H1 (cell line): ENCODE results near the gene GNB3. TPM values are rescaled to one million over a fixed set of nuclear protein-coding genes. Genes with fewer than 3 reads are reported as not detected.

Experiments used
- CTCF ChIA-PET: fragments of 300-600 bp; sonication (Branson Sonifier 250); formaldehyde crosslinking; loops from one replicate; lab custom pipeline; 2021; ENCODE audit not compliant: partially characterized antibody; lab: Charles Lee
- POLR2A ChIA-PET: fragments of 300-600 bp; sonication (Branson Sonifier 250); formaldehyde crosslinking; loops from one replicate; lab custom pipeline; 2021; ENCODE audit warnings: inconsistent platforms; ENCODE audit not compliant: partially characterized antibody; lab: Charles Lee
- DNase-seq, 2 experiments: peaks; one replicate each; pipeline versions ENCODE4 v3.0.0 to v3.0.0-alpha.2; 2010 to 2022; ENCODE audit warnings: low spot score in 2 of 2, low read depth in 1 of 2, mixed read lengths in 1 of 2
- FAIRE-seq: peaks from 2 replicates; lab custom pipeline; 2011; peaks lifted over from hg19 to GRCh38; lab: Jason Lieb, UNC
- H2AFZ ChIP-seq: 2 replicates; pipeline ENCODE4 v1.8.1; 2012; ENCODE audit warnings: low read length, inconsistent platforms
- H2AK5ac ChIP-seq: 2 replicates; pipeline ENCODE4 v1.6.1; 2013; ENCODE audit warnings: low read depth, low read length
- H2BK120ac ChIP-seq: replicated peaks from 2 replicates; pipeline ENCODE3; 2013; ENCODE audit warnings: low read depth, low read length, inconsistent platforms
- H2BK12ac ChIP-seq: 2 replicates; pipeline ENCODE4 v1.6.1; 2013; ENCODE audit warnings: low read depth, low read length
- H2BK15ac ChIP-seq: 2 replicates; pipeline ENCODE4 v1.6.1; 2013; ENCODE audit warnings: low read length
- H2BK20ac ChIP-seq: 2 replicates; pipeline ENCODE4 v1.6.1; 2013; ENCODE audit warnings: low read length
- H2BK5ac ChIP-seq: 2 replicates; pipeline ENCODE4 v1.6.1; 2013; ENCODE audit warnings: low read depth, low read length
- H3K14ac ChIP-seq: 2 replicates; pipeline ENCODE4 v1.6.1; 2013; ENCODE audit warnings: inconsistent platforms; ENCODE audit not compliant: insufficient read length
- H3K18ac ChIP-seq: 2 replicates; pipeline ENCODE4 v1.6.1; 2013; ENCODE audit warnings: low read length; ENCODE audit errors: extremely low read depth
- H3K23ac ChIP-seq: 2 replicates; pipeline ENCODE4 v1.6.1; 2013; ENCODE audit warnings: inconsistent platforms; ENCODE audit not compliant: insufficient read length
- H3K23me2 ChIP-seq: 2 replicates; pipeline ENCODE4 v1.6.1; 2013; ENCODE audit warnings: low read depth, low read length
- H3K27ac ChIP-seq: 2 replicates; pipeline ENCODE4 v1.6.1; 2011; ENCODE audit warnings: low read depth, low read length, inconsistent platforms
- H3K27me3 ChIP-seq, 4 experiments: replicated peaks in 1 of 4; 1 replicate in 1 of 4; 2 replicates in 3 of 4; pipeline versions ENCODE4 v1.6.1 to v1.8.1; 2011 to 2013; ENCODE audit warnings: low read length in 3 of 4, mild to moderate bottlenecking in 3 of 4, inconsistent platforms in 2 of 4, mixed read lengths in 2 of 4, moderate library complexity in 1 of 4; ENCODE audit not compliant: control insufficient read depth in 3 of 4, insufficient read depth in 3 of 4; ENCODE audit errors: extremely low read depth in 1 of 4
- H3K36me3 ChIP-seq, 4 experiments: 2 replicates each; pipeline versions ENCODE4 v1.6.1 to v1.8.1; 2011 to 2013; ENCODE audit warnings: mild to moderate bottlenecking in 4 of 4, low read length in 3 of 4, moderate library complexity in 2 of 4, control low read depth in 1 of 4, inconsistent platforms in 1 of 4; ENCODE audit not compliant: insufficient read depth in 4 of 4, control insufficient read depth in 2 of 4
- H3K4ac ChIP-seq: replicated peaks from 2 replicates; pipeline ENCODE3; 2013; ENCODE audit warnings: low read length, low read depth, mixed read lengths, inconsistent platforms; ENCODE audit not compliant: insufficient read length
- H3K4me1 ChIP-seq, 4 experiments: replicated peaks in 1 of 4; 1 replicate in 1 of 4; 2 replicates in 3 of 4; pipeline versions ENCODE4 v1.6.1 to v1.8.1; 2011 to 2013; ENCODE audit warnings: low read length in 3 of 4, inconsistent platforms in 2 of 4, mixed read lengths in 1 of 4; ENCODE audit not compliant: insufficient read depth in 4 of 4, control insufficient read depth in 3 of 4
- H3K4me2 ChIP-seq, 2 experiments: 2 replicates each; pipeline versions ENCODE4 v1.6.1 to v1.8.1; 2011 to 2013; ENCODE audit warnings: low read depth in 2 of 2, low read length in 2 of 2, control low read depth in 1 of 2, inconsistent platforms in 1 of 2, mild to moderate bottlenecking in 1 of 2; ENCODE audit not compliant: insufficient read depth in 1 of 2
- H3K4me3 ChIP-seq, 4 experiments: fragments of 200-600, 300-600 bp in 1 of 4; sonication (generic), shearing (Covaris generic), sonication (Bioruptor Twin) in 1 of 4; 2 replicates each; pipeline versions ENCODE4 v1.5.1 to v1.8.1; 2011 to 2016; ENCODE audit warnings: low read length in 4 of 4, low read depth in 3 of 4, control low read depth in 2 of 4, inconsistent platforms in 2 of 4, mild to moderate bottlenecking in 2 of 4, mixed read lengths in 1 of 4, moderate library complexity in 1 of 4; ENCODE audit not compliant: insufficient read depth in 2 of 4; ENCODE audit errors: extremely low read depth in 1 of 4
- H3K56ac ChIP-seq: replicated peaks from 2 replicates; pipeline ENCODE3; 2013; ENCODE audit warnings: low read depth, mild to moderate bottlenecking, mixed read lengths, low read length, inconsistent platforms; ENCODE audit not compliant: insufficient read length
- H3K79me1 ChIP-seq: 2 replicates; pipeline ENCODE4 v1.6.1; 2013; ENCODE audit warnings: low read depth, low read length, control low read depth
- H3K79me2 ChIP-seq, 2 experiments: 2 replicates each; pipeline versions ENCODE4 v1.6.1 to v1.8.1; 2012 to 2013; ENCODE audit warnings: low read length in 2 of 2, mild to moderate bottlenecking in 2 of 2, inconsistent platforms in 1 of 2; ENCODE audit not compliant: insufficient read depth in 2 of 2, control insufficient read depth in 1 of 2
- H3K9ac ChIP-seq, 4 experiments: replicated peaks in 1 of 4; 1 replicate in 1 of 4; 2 replicates in 3 of 4; pipeline versions ENCODE4 v1.6.1 to v1.8.1; 2011 to 2013; ENCODE audit warnings: low read depth in 3 of 4, low read length in 3 of 4, control low read depth in 2 of 4, mild to moderate bottlenecking in 2 of 4, moderate library complexity in 2 of 4, inconsistent platforms in 1 of 4; ENCODE audit errors: extremely low read depth in 1 of 4
- H3K9me3 ChIP-seq, 2 experiments: 2 replicates each; pipeline versions ENCODE4 v1.6.1 to v1.8.1; 2012 to 2013; ENCODE audit warnings: mild to moderate bottlenecking in 2 of 2, moderate library complexity in 2 of 2, control low read depth in 1 of 2, inconsistent platforms in 1 of 2, low read depth in 1 of 2, low read length in 1 of 2, mixed read lengths in 1 of 2; ENCODE audit not compliant: insufficient read depth in 2 of 2
- H4K20me1 ChIP-seq, 2 experiments: replicated peaks in 1 of 2; 2 replicates each; pipeline versions ENCODE3 to v1.8.1; 2011 to 2013; ENCODE audit warnings: inconsistent platforms in 2 of 2, low read length in 2 of 2, mild to moderate bottlenecking in 1 of 2; ENCODE audit not compliant: insufficient read depth in 2 of 2, control insufficient read depth in 1 of 2
- H4K5ac ChIP-seq: 2 replicates; pipeline ENCODE4 v1.6.1; 2013; ENCODE audit warnings: low read length, low read depth, mixed read lengths, inconsistent platforms; ENCODE audit not compliant: insufficient read length
- H4K8ac ChIP-seq: 2 replicates; pipeline ENCODE4 v1.8.0; 2013; ENCODE audit warnings: mild to moderate bottlenecking, moderate library complexity, low read length, inconsistent platforms; ENCODE audit not compliant: insufficient read depth; ENCODE audit errors: extremely low read depth
- H4K91ac ChIP-seq: replicated peaks from 2 replicates; pipeline ENCODE3; 2013; ENCODE audit warnings: low read length, mixed read lengths, inconsistent platforms; ENCODE audit not compliant: insufficient read length
- ASH2L ChIP-seq: fragments of 200-600, 300-600 bp; sonication (generic); IDR thresholded peaks from one replicate; pipeline ENCODE4 v1.7.1; 2017; ENCODE audit warnings: low read length
- BCL11A ChIP-seq, 2 experiments: IDR thresholded peaks; one replicate each; pipeline ENCODE4 v1.6.1; 2011; ENCODE audit warnings: low read depth in 2 of 2, low read length in 2 of 2, mild to moderate bottlenecking in 2 of 2
- CBX8 ChIP-seq: fragments of 300-800, 300-1000 bp; sonication (generic); IDR thresholded peaks from 2 replicates; pipeline ENCODE4 v1.7.1; 2016; ENCODE audit warnings: low read depth, low read length, borderline replicate concordance
- CEBPB ChIP-seq: IDR thresholded peaks from 2 replicates; pipeline ENCODE4 v1.6.1; 2012; ENCODE audit warnings: low read depth, low read length
- EGR1 ChIP-seq: IDR thresholded peaks from 2 replicates; pipeline ENCODE4 v1.6.1; 2011; ENCODE audit warnings: low read depth, low read length, borderline replicate concordance
- GTF2F1 ChIP-seq: IDR thresholded peaks from 2 replicates; pipeline ENCODE4 v1.6.1; 2012; ENCODE audit warnings: low read depth, low read length, improper control_type of control experiment, borderline replicate concordance
- SUZ12 ChIP-seq: fragments of 200-600 bp; sonication (generic); IDR thresholded peaks from 2 replicates; pipeline ENCODE4 v1.6.1; 2012; ENCODE audit warnings: mild to moderate bottlenecking, inconsistent platforms, low read length, moderate library complexity, mixed read lengths
- TAF1 ChIP-seq: IDR thresholded peaks from 2 replicates; pipeline ENCODE4 v1.6.1; 2011; ENCODE audit warnings: mild to moderate bottlenecking, low read depth, low read length
- YY1 ChIP-seq: IDR thresholded peaks from 2 replicates; pipeline ENCODE4 v1.6.1; 2011; ENCODE audit warnings: low read depth, mild to moderate bottlenecking, low read length
- WGBS, 2 experiments: shearing (Covaris generic) in 1 of 2; methylation state at CpG; one replicate each; pipeline versions ENCODE4 v1.1.6 to v1.1.7; 2013 to 2015; ENCODE audit warnings: low lambda C conversion rate in 2 of 2, mixed read lengths in 2 of 2, inconsistent platforms in 1 of 2, low coverage in 1 of 2, missing lambda C conversion rate in 1 of 2; ENCODE audit not compliant: insufficient replicate concordance in 2 of 2, insufficient coverage in 1 of 2, insufficient read length in 1 of 2; ENCODE audit errors: extremely low coverage in 1 of 2, missing lambda C conversion rate in 1 of 2; 5-methylcytosine and 5-hydroxymethylcytosine counted together
- polyA plus RNA-seq, 7 experiments: library from polyadenylated mRNA; depleted of rRNA in 3 of 7; stranded (reverse) in 5 of 7; unstranded in 2 of 7; fragments of >200 nt in 5 of 7; fragments of 200-250 nt in 2 of 7; gene quantifications; 1 replicate in 5 of 7; 2 replicates in 1 of 7; 4 replicates in 1 of 7; pipeline versions ENCODE4 v1.2.1 to v1.2.3, GENCODE V29; 2011 to 2013; ENCODE audit warnings: missing spikeins in 2 of 7, mixed read lengths in 2 of 7
- total RNA-seq: library from RNA; stranded (reverse); fragmentation: NEBNext Ultra II Directional; extraction: Animal tissue kit (Norgen Biotek cat#: 25700); gene quantifications from 2 replicates; pipeline ENCODE4 v1.2.1, GENCODE V29; 2021
- TF ChIP-seq, protein P1 (sequence below): IDR thresholded peaks from 2 replicates; pipeline ENCODE4 v1.6.1; 2011; ENCODE audit warnings: low read depth, mild to moderate bottlenecking, low read length; ENCODE audit not compliant: insufficient read depth

GNB3 gene
- total and polyA plus RNA-seq, 2 of the 8 experiments (the other 6 are each of a cell fraction or from before 2014, with no cell fraction given): 9.9 TPM

DNA sequence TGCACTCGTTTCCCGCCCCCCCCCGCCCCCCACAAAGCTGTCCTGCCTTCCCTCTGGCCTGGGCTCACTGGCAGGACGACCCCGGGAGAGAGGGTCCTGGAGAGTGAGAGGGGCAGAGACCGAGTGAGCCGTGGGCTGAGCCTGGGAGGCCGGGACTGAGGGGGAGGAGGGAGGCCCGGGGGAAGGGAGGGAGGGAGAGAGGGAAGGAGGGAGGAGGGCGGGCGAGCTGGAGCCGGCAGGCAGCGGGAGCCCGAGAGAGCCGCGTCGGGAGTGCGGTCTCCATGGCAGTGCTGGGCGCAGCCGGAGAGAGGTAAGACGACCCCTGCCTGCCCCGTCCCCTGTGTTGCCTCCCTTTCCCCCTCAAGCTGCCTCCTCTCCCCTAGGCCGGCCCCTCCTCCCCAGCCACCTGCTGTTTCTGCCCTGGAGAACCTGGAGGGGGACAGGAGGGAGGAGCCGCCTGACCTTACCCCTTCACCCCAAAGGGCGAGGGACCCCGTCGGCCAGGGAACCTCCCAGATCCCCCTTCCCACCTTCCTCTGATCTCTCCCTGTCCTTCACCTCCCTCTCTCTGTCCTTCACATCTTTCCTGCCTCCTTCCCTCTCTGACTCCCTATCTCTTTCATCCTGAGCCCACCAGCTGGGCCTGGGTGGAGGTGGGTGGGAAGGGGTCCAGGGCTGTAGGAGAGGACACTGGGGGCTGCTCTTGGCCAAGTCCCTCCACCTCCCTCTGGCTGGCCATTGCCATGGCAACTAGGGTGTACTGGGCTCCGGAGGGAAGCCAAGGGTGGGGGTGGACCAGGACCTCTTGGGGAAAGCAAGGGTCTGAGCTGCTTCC is 18.9 kb upstream of the GNB3 start, which contains the start of gene GPR162:
Gene GPR162 (plus strand): TSS at position 231 of the 835 bp plus-strand sequence. CDS start 2,078 bp downstream, outside the sequence.
- Histone ChIP-seq H3K9me3 (no peaks in the 10 kb centered on the region), H2BK15ac (peak within 1 kb of the TSS; percentile 100), H3K4me3 (peak within 1 kb of the TSS; percentile 53 to 72 (median 60)), H2BK12ac (peak within 1 kb of the TSS; percentile 84; the same call in 1 of the 2 replicates), H3K9ac (peak within 1 kb of the TSS in 2 of 4 experiments; percentile 40 to 61; a peak in 6 of 7 replicates), H2AFZ (0 out of 2 replicates have a peak within 1 kb of the TSS, but pooled peaks have one; percentile 6), H3K23me2 (peaks cover 28% of the 10 kb centered on the region), H3K4me1 (peaks cover 4 to 59% (median 35%) of the 10 kb centered on the region in 4 experiments), H4K8ac (no peak within 1 kb of the TSS; the same call in 1 of the 2 replicates), H3K27ac (no peak within 1 kb of the TSS; the same call in 1 of the 2 replicates), H3K4ac (peak within 1 kb of the TSS; percentile 82), H4K91ac (peak within 1 kb of the TSS; percentile 83), H3K23ac (no peak within 1 kb of the TSS), H3K18ac (peak within 1 kb of the TSS; percentile 94), H2BK20ac (peak within 1 kb of the TSS; percentile 55), H2AK5ac (peak within 1 kb of the TSS; percentile 91; the same call in 1 of the 2 replicates), H3K14ac (peak within 1 kb of the TSS; percentile 71), H3K36me3 (no peaks in the 10 kb centered on the region), H4K5ac (peak within 1 kb of the TSS; percentile 31), H3K79me2 (no peaks in the 10 kb centered on the region), H3K56ac (peak within 1 kb of the TSS; percentile 3), H2BK120ac (peak within 1 kb of the TSS; percentile 82), H4K20me1 (peaks cover 0 to 10% of the 10 kb centered on the region in 2 experiments), H3K4me2 (peak within 1 kb of the TSS; percentile 94 to 98), H3K27me3 (peaks cover 0 to 12% (median 9%) of the 10 kb centered on the region in 4 experiments; a peak in 6 of 7 replicates), H2BK5ac (peak within 1 kb of the TSS; percentile 89; the same call in 1 of the 2 replicates), H3K79me1 (no peaks in the 10 kb centered on the region; the same call in 1 of the 2 replicates)
- ChIA-PET POLR2A (interaction anchor here (0.7 to 27.1 kb wide), 24 partner anchors 10 to 283 kb away, joined by 3 to 388 read pairs (median 4); partner anchors contain the start of genes C12orf57, CDCA3, COPS7A and GNB3), CTCF (interaction anchor here (0.8 to 23.7 kb wide), 13 partner anchors 11 to 201 kb away, joined by 3 to 532 read pairs (median 5); partner anchors contain the start of genes CD4, COPS7A, GNB3 and LAG3)
- WGBS, 2 experiments: 0% methylated on average over 1 of the region's 28 CpGs; no CpG with 5 or more reads in 1 of the 2 experiments
- DNase-seq (peak in 1 of 2 experiments; percentile 82), FAIRE-seq (no peak)
- TF ChIP-seq, protein P1, sequence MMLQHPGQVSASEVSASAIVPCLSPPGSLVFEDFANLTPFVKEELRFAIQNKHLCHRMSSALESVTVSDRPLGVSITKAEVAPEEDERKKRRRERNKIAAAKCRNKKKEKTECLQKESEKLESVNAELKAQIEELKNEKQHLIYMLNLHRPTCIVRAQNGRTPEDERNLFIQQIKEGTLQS: no peak
- TF ChIP-seq YY1: peak; percentile 17; the same call in 1 of the 2 replicates
- 0 out of 2 replicates have a peak, but pooled peaks have one; percentile 16 for TF ChIP-seq SUZ12
- no peak for TF ChIP-seq CBX8
- no peak for TF ChIP-seq BCL11A (IDR thresholded peaks at IDR 0.05; ENCODE audit: low read depth in 2 of 2, low read length in 2 of 2)
- no peak for TF ChIP-seq GTF2F1
- TF ChIP-seq ASH2L: peak; percentile 49
- peak; percentile 89; the same call in 1 of the 2 replicates for TF ChIP-seq EGR1
- TF ChIP-seq CEBPB: no peak
- no peak for TF ChIP-seq TAF1
